DOHH2 (cell line): Measurements from ENCODE around the gene OCLN.

Experiments used
- H3F3A ChIP-seq: fragments of 200-600 bp; sonication (generic), shearing (Covaris generic); 2 replicates; pipeline ENCODE4 v1.6.0; 2016; ENCODE audit warnings: antibody characterized with exemption, mild to moderate bottlenecking; ENCODE audit not compliant: control insufficient read depth, insufficient read depth
- H3K27ac ChIP-seq: fragments of 200-600 bp; sonication (generic); 2 replicates; pipeline ENCODE4 v1.5.1; 2014; ENCODE audit warnings: low read depth, mild to moderate bottlenecking, low read length, moderate library complexity
- H3K27me3 ChIP-seq: fragments of 200-600 bp; sonication (generic); 2 replicates; pipeline ENCODE4 v1.6.1; 2014; ENCODE audit warnings: mild to moderate bottlenecking, low read length, mixed read lengths; ENCODE audit not compliant: control insufficient read depth
- H3K36me3 ChIP-seq: fragments of 200-600 bp; sonication (generic); 2 replicates; pipeline ENCODE4 v1.6.1; 2014; ENCODE audit warnings: mild to moderate bottlenecking, low read length, moderate library complexity, mixed read lengths; ENCODE audit not compliant: control insufficient read depth
- H3K4me1 ChIP-seq: fragments of 200-600 bp; sonication (generic); 2 replicates; pipeline ENCODE4 v1.6.1; 2014; ENCODE audit warnings: mild to moderate bottlenecking, low read length, mixed read lengths; ENCODE audit not compliant: control insufficient read depth
- H3K4me2 ChIP-seq: fragments of 200-600 bp; sonication (generic); 2 replicates; pipeline ENCODE4 v1.6.0; 2014; ENCODE audit warnings: mild to moderate bottlenecking, low read length, moderate library complexity
- H3K4me3 ChIP-seq: fragments of 200-600 bp; sonication (generic); 2 replicates; pipeline ENCODE4 v1.5.1; 2014; ENCODE audit warnings: mild to moderate bottlenecking, low read length, mixed read lengths
- H3K79me2 ChIP-seq: fragments of 200-600 bp; sonication (generic); 2 replicates; pipeline ENCODE4 v1.6.1; 2014; ENCODE audit warnings: mild to moderate bottlenecking, low read length, mixed read lengths; ENCODE audit not compliant: control insufficient read depth
- H3K9me2 ChIP-seq: fragments of 200-600 bp; sonication (generic); replicated peaks from 2 replicates; pipeline ENCODE4 v1.6.1; 2014; ENCODE audit warnings: mild to moderate bottlenecking, low read length, mixed read lengths; ENCODE audit not compliant: control insufficient read depth
- H3K9me3 ChIP-seq: fragments of 200-600 bp; sonication (generic); 2 replicates; pipeline ENCODE4 v1.6.1; 2014; ENCODE audit warnings: antibody characterized with exemption, low read length, mixed read lengths; ENCODE audit not compliant: control insufficient read depth, insufficient read depth
- H4K20me1 ChIP-seq: fragments of 200-600 bp; sonication (generic); 2 replicates; pipeline ENCODE4 v1.6.0; 2014; ENCODE audit warnings: low read depth, mild to moderate bottlenecking, antibody characterized with exemption, low read length, moderate library complexity; ENCODE audit not compliant: control insufficient read depth, insufficient read depth
- CTCF ChIP-seq: fragments of 200-600 bp; sonication (generic); IDR thresholded peaks from one replicate; pipeline ENCODE4 v1.5.1; 2014; ENCODE audit warnings: antibody characterized with exemption, mild to moderate bottlenecking, low read depth, low read length; ENCODE audit not compliant: poor library complexity, severe bottlenecking
- EZH2phosphoT487 ChIP-seq: fragments of 200-600 bp; sonication (generic); IDR thresholded peaks from 2 replicates; pipeline ENCODE4 v1.6.1; 2017; ENCODE audit warnings: borderline replicate concordance, mild to moderate bottlenecking, antibody characterized with exemption, low read length, moderate library complexity, mixed read lengths

The OCLN gene

GRCh38 chr5:69489246-69489645 is 3.3 kb upstream of the OCLN start:
- Histone ChIP-seq H3K9me2 (no peaks in the 10 kb centered on the region), H3K36me3 (no peaks in the 10 kb centered on the region), H3K4me1 (peaks cover 11% of the 10 kb centered on the region), H3K4me2 (no peak overlapping the region), H4K20me1 (no peaks in the 10 kb centered on the region), H3F3A (no peaks in the 10 kb centered on the region), H3K27me3 (peaks cover 35% of the 10 kb centered on the region), H3K27ac (no peak overlapping the region), H3K4me3 (no peak overlapping the region), H3K9me3 (no peaks in the 10 kb centered on the region), H3K79me2 (no peaks in the 10 kb centered on the region)
- TF ChIP-seq CTCF: no peak
- no peak for TF ChIP-seq EZH2phosphoT487

- no peaks in the 10 kb centered on the region for H3K79me2 ChIP-seq
- H3K36me3 ChIP-seq: no peaks in the 10 kb centered on the region
- H3K27me3 ChIP-seq: peaks cover 47% of the 10 kb centered on the region
- TF ChIP-seq EZH2phosphoT487 (no peak), CTCF (no peak)
- H3K4me1 ChIP-seq: peaks cover 11% of the 10 kb centered on the region
- no peak overlapping the region for H3K4me3 ChIP-seq
- H3F3A ChIP-seq: no peaks in the 10 kb centered on the region
- H3K27ac ChIP-seq: no peak overlapping the region
- no peaks in the 10 kb centered on the region for H3K9me3 ChIP-seq
- no peaks in the 10 kb centered on the region for H3K9me2 ChIP-seq
- no peak overlapping the region for H3K4me2 ChIP-seq
- no peaks in the 10 kb centered on the region for H4K20me1 ChIP-seq
These were observed 1.6 kb upstream of the OCLN start for GRCh38 chr5:69491027-69491426.

GRCh38 chr5:69491838-69492390 is 676 bp upstream of the OCLN start:
- H3K27me3 ChIP-seq: peaks cover 47% of the 10 kb centered on the region
- no peaks in the 10 kb centered on the region for H3F3A ChIP-seq
- H3K4me1 ChIP-seq: peaks cover 11% of the 10 kb centered on the region
- H3K27ac ChIP-seq: no peak overlapping the region
- H3K79me2 ChIP-seq: no peaks in the 10 kb centered on the region
- H4K20me1 ChIP-seq: no peaks in the 10 kb centered on the region
- TF ChIP-seq CTCF (no peak), EZH2phosphoT487 (no peak)
- no peaks in the 10 kb centered on the region for H3K36me3 ChIP-seq
- H3K4me2 ChIP-seq: peak overlapping the region; percentile 63; the same call in 1 of the 2 replicates
- no peaks in the 10 kb centered on the region for H3K9me2 ChIP-seq
- no peak overlapping the region for H3K4me3 ChIP-seq
- no peaks in the 10 kb centered on the region for H3K9me3 ChIP-seq
